WERI-Rb-1 (cell line): ENCODE results near the gene ABCC4.
A peak's percentile ranks its signal among the peaks of the same experiment; 100 is the strongest.

Source experiments
- DNase-seq: peaks from one replicate; pipeline ENCODE4 v3.0.0-alpha.2; 2020
- H3K27ac ChIP-seq: fragments of 250-450 bp; sonication (Bioruptor Pico); 2 replicates; pipeline ENCODE4 v1.5.1; 2020; ENCODE audit warnings: mild to moderate bottlenecking, moderate library complexity
- H3K27me3 ChIP-seq: fragments of 250-450 bp; sonication (Bioruptor Pico); 2 replicates; pipeline ENCODE4 v1.5.1; 2021; ENCODE audit warnings: mild to moderate bottlenecking, low read depth, moderate library complexity; ENCODE audit not compliant: insufficient read depth, severe bottlenecking
- H3K36me3 ChIP-seq: fragments of 250-450 bp; sonication (Bioruptor Pico); 2 replicates; pipeline ENCODE4 v1.5.1; 2020; ENCODE audit warnings: mild to moderate bottlenecking, moderate library complexity
- H3K4me3 ChIP-seq: 2 replicates; pipeline ENCODE4 v1.5.1; 2011; ENCODE audit warnings: low read depth, mild to moderate bottlenecking, control low read depth, low read length
- H3K9me3 ChIP-seq: fragments of 250-450 bp; sonication (Bioruptor Pico); 2 replicates; pipeline ENCODE4 v1.5.1; 2021; ENCODE audit warnings: mild to moderate bottlenecking, moderate library complexity; ENCODE audit not compliant: severe bottlenecking
- TF ChIP-seq, protein P1 (sequence below): IDR thresholded peaks from 2 replicates; pipeline ENCODE4 v1.5.1; 2011; ENCODE audit warnings: low read depth, mild to moderate bottlenecking, control low read depth, inconsistent platforms, low read length

ABCC4 gene

DNA sequence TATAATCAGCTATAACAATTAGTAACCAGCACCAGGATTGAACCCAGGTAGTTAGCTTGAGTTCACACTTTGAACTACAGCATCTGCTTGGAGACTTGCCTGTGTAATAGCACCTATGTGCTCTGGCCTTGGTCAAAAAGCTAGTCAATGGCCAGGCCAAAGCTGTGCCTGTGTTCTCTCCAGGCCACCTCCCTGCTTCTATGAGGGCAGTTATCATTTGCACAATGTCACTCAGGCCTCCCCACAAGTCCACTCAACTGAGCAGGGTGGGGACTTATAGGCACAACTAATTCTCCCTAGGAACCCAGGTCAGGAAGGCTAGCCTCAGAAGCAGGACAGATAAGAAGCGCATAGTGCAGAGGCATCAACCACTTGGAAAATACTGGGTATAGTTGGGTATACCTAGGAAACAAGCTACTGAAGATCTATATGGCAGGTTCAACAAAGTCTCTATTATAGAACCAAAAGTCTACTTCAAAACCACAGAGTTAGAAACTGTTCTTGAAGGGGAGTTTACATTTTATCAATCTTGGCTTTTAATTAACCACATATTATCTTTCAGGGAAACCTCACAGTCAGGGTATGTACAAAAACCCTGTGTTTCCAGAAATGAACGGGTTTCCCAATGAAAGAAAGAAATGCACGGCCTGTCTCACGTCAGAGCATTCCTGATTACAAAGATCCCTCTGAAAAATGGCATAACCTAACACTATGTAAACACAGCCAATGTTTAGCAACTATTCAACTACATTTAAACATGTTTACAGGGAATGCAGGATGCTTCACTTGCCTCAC lies 140.9 kb downstream of the ABCC4 start:
- H3K9me3 ChIP-seq: no peaks in the 10 kb centered on the region
- H3K27me3 ChIP-seq: no peaks in the 10 kb centered on the region
- TF ChIP-seq, protein P1, sequence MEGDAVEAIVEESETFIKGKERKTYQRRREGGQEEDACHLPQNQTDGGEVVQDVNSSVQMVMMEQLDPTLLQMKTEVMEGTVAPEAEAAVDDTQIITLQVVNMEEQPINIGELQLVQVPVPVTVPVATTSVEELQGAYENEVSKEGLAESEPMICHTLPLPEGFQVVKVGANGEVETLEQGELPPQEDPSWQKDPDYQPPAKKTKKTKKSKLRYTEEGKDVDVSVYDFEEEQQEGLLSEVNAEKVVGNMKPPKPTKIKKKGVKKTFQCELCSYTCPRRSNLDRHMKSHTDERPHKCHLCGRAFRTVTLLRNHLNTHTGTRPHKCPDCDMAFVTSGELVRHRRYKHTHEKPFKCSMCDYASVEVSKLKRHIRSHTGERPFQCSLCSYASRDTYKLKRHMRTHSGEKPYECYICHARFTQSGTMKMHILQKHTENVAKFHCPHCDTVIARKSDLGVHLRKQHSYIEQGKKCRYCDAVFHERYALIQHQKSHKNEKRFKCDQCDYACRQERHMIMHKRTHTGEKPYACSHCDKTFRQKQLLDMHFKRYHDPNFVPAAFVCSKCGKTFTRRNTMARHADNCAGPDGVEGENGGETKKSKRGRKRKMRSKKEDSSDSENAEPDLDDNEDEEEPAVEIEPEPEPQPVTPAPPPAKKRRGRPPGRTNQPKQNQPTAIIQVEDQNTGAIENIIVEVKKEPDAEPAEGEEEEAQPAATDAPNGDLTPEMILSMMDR: no peak
- no peak overlapping the region for H3K27ac ChIP-seq
- H3K36me3 ChIP-seq: peaks cover 2% of the 10 kb centered on the region
- no peak for DNase-seq
- H3K4me3 ChIP-seq: no peak overlapping the region

DNA sequence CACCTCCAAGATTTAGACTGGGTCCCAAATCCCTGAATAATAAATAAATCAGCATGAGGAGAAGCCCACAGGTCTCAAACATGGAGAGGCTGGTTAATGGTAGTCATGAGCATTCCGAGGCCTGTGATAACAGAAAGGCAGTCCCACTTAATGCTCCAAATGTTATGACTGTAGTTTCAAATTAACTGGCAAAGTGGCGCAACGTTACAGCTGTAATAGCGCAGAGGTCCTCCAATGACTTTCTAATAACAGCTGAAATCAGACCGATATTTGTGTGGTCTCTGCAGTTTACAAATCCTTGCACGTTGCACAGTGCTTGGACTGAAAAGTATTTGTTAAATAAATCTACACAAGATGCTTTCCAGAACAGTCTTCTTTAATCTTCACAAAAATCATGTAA lies 141.8 kb downstream of the ABCC4 start:
- Histone ChIP-seq H3K9me3 (no peaks in the 10 kb centered on the region), H3K4me3 (no peak overlapping the region), H3K27me3 (no peaks in the 10 kb centered on the region), H3K27ac (no peak overlapping the region), H3K36me3 (no peaks in the 10 kb centered on the region; the same call in none of the 2 replicates)
- TF ChIP-seq, protein P1: no peak
- DNase-seq: no peak

DNA sequence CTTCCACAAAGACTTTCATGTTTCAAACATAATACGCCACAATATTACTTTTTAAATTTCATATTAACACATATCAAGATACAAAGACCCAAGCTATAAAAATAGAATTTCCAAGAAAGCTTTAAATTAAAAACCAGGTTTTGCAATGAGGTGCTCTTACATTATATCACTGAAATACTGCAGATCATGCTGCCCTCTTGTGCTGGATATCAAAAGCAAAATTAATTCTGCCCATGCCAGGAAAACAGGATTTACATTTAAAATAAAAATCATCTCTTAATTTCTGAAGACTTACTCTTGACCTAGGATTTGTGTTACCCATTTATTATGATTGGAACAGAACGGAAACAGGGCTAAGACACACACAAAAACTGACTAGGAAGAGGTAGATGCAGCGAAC lies 145.0 kb downstream of the ABCC4 start:
- DNase-seq: no peak
- Histone ChIP-seq H3K36me3 (no peaks in the 10 kb centered on the region; the same call in none of the 2 replicates), H3K27me3 (no peaks in the 10 kb centered on the region), H3K27ac (no peak overlapping the region), H3K4me3 (no peak overlapping the region), H3K9me3 (no peaks in the 10 kb centered on the region)
- TF ChIP-seq, protein P1: peak; percentile 36

DNA sequence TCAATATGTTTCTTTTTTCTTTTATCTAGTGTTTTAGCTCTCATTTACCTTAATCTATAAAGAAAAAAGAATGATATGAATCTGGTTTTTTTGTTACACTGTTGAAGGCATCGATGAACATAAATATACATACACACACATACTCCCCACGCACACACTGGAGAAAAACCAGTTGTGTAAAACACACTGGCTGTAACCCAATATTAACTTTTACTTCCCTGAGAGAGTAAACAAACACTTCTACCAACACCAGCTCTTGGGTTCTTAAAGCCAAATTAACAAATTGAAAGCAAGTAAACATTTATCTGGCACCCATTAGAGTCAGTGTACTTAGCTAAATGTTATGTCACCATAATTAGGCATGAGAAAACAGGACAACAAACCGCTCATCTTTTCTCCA lies 145.7 kb downstream of the ABCC4 start:
- TF ChIP-seq, protein P1: no peak
- no peak for DNase-seq
- Histone ChIP-seq H3K27ac (no peak overlapping the region), H3K36me3 (no peaks in the 10 kb centered on the region), H3K27me3 (no peaks in the 10 kb centered on the region), H3K4me3 (no peak overlapping the region), H3K9me3 (no peaks in the 10 kb centered on the region)

DNA sequence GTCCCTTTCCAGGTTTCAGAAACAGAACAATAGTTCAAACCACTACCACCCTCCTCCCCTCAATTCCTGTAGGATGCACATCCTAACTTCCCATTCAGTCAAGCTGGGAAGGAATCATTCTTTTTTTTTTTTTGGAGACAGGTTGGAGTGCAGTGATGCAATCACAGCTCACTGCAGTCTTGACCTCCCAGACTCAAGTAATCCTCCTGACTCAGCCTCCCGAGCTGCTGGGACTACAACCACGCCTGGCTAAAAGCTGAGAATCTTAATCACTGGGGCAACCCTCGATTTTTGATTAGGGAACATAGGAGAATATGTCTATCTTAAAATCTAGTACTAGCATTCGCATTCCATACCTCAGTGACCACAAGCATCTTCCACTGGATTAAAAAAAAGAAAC lies 146.2 kb downstream of the ABCC4 start:
- DNase-seq: no peak
- Histone ChIP-seq H3K27ac (no peak overlapping the region), H3K4me3 (no peak overlapping the region), H3K36me3 (no peaks in the 10 kb centered on the region), H3K27me3 (no peaks in the 10 kb centered on the region), H3K9me3 (no peaks in the 10 kb centered on the region)
- TF ChIP-seq, protein P1: no peak

DNA sequence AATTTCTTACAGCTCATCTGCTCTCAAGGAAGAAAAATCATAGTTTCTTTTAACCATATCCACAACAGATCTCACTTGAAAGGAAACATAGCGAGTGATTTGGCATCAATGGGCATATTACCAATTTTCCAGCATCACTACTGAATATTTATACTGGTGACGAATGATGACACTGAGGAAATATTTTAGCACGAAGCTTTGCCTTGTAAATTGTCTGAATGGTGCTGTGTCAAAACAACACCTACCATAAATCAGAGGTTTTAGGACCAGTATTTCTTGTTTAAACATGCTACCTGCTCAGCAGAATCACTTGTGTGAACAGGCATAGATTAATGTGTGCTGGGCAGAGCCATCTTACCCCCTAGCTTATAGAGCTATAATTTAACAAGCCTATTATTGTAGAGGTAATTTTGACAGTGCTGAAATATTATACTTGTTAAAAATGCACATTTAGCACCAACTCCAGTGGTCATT lies 146.8 kb downstream of the ABCC4 start:
- TF ChIP-seq, protein P1: no peak
- Histone ChIP-seq H3K27me3 (no peaks in the 10 kb centered on the region), H3K27ac (no peak overlapping the region), H3K4me3 (no peak overlapping the region), H3K9me3 (no peaks in the 10 kb centered on the region), H3K36me3 (no peaks in the 10 kb centered on the region)
- DNase-seq: no peak
